Endothelial cell of umbilical vein (primary cell): Measurements from ENCODE around the gene ZIM2. TPM values are rescaled to one million over a fixed set of nuclear protein-coding genes. Genes with fewer than 3 reads are reported as not detected.

Experiments
- BruUV-seq: library from RNA; stranded (reverse); fragments of 400-500 nt; replicated peaks from 2 replicates; lab custom pipeline; 2021; lab: Mats Ljungman, UMichigan
- CTCF ChIA-PET: fragments of 300-600, 350-600 bp; sonication (Branson Sonifier 250); formaldehyde crosslinking; loops from one replicate; lab custom pipeline; 2021; ENCODE audit warnings: antibody characterized with exemption, inconsistent platforms; lab: Charles Lee
- POLR2A ChIA-PET: fragments of 300-600, 350-600 bp; sonication (Branson Sonifier 250); formaldehyde crosslinking; loops from one replicate; lab custom pipeline; 2021; ENCODE audit warnings: antibody characterized with exemption, inconsistent platforms; lab: Charles Lee
- DNase-seq: peaks from one replicate; pipeline ENCODE4 v3.0.0-alpha.2; 2011; ENCODE audit warnings: low read depth, low spot score
- FAIRE-seq: peaks from 2 replicates; lab custom pipeline; 2011; peaks lifted over from hg19 to GRCh38; lab: Jason Lieb, UNC
- H2AFZ ChIP-seq: 2 replicates; pipeline ENCODE4 v1.6.0; 2012; ENCODE audit warnings: low read depth, low read length, control low read depth, inconsistent platforms
- H3K27ac ChIP-seq: 2 replicates; pipeline ENCODE4 v1.5.1; 2011; ENCODE audit warnings: low read depth, mild to moderate bottlenecking, control low read depth, low read length, moderate library complexity; ENCODE audit not compliant: insufficient read depth
- H3K27me3 ChIP-seq, 2 experiments: 2 replicates each; pipeline versions ENCODE4 v1.6.0 to v1.6.1; 2011; ENCODE audit warnings: low read length in 2 of 2, mixed read lengths in 1 of 2; ENCODE audit not compliant: control insufficient read depth in 2 of 2, insufficient read depth in 2 of 2
- H3K36me3 ChIP-seq, 2 experiments: 2 replicates in 1 of 2; 3 replicates in 1 of 2; pipeline ENCODE4 v1.5.1; 2011; ENCODE audit warnings: low read length in 2 of 2, mild to moderate bottlenecking in 1 of 2, moderate library complexity in 1 of 2; ENCODE audit not compliant: control insufficient read depth in 2 of 2, insufficient read depth in 2 of 2; ENCODE audit errors: extremely low read depth in 1 of 2
- H3K4me1 ChIP-seq: 3 replicates; pipeline ENCODE4 v1.5.1; 2011; ENCODE audit warnings: mild to moderate bottlenecking, low read length; ENCODE audit not compliant: control insufficient read depth, insufficient read depth; ENCODE audit errors: extremely low read depth
- H3K4me2 ChIP-seq: 2 replicates; pipeline ENCODE4 v1.6.1; 2011; ENCODE audit warnings: low read length, control low read depth, mixed read lengths; ENCODE audit not compliant: insufficient read depth
- H3K4me3 ChIP-seq, 3 experiments: fragments of 200-600 bp in 1 of 3; sonication (generic), shearing (Covaris generic) in 1 of 3; replicated peaks in 1 of 3; 2 replicates each; pipeline ENCODE4 v1.5.1; 2011 to 2016; ENCODE audit warnings: control low read depth in 3 of 3, low read length in 3 of 3, mild to moderate bottlenecking in 2 of 3, inconsistent platforms in 1 of 3, low read depth in 1 of 3, moderate library complexity in 1 of 3; ENCODE audit not compliant: insufficient read depth in 1 of 3
- H3K79me2 ChIP-seq: 2 replicates; pipeline ENCODE4 v1.6.0; 2012; ENCODE audit warnings: low read length, inconsistent platforms; ENCODE audit not compliant: control insufficient read depth, insufficient read depth
- H3K9ac ChIP-seq: replicated peaks from 2 replicates; pipeline ENCODE3; 2011; ENCODE audit warnings: low read length, control low read depth; ENCODE audit not compliant: insufficient read depth; ENCODE audit errors: extremely low read depth
- H3K9me1 ChIP-seq: replicated peaks from 3 replicates; pipeline ENCODE4 v1.6.0; 2011; ENCODE audit warnings: mild to moderate bottlenecking, low read length; ENCODE audit not compliant: control insufficient read depth, insufficient read depth; ENCODE audit errors: extremely low read depth
- H3K9me3 ChIP-seq: replicated peaks from 2 replicates; pipeline ENCODE4 v1.5.1; 2012; ENCODE audit warnings: low read length, inconsistent platforms; ENCODE audit not compliant: control insufficient read depth, insufficient read depth
- H4K20me1 ChIP-seq: replicated peaks from 2 replicates; pipeline ENCODE3; 2011; ENCODE audit warnings: mild to moderate bottlenecking, low read length; ENCODE audit not compliant: control insufficient read depth, insufficient read depth; ENCODE audit errors: extremely low read depth
- EZH2 ChIP-seq: IDR thresholded peaks from 2 replicates; pipeline ENCODE4 v1.6.1; 2012; ENCODE audit warnings: borderline replicate concordance, low read depth, mild to moderate bottlenecking, moderate library complexity, low read length, inconsistent platforms; ENCODE audit not compliant: severe bottlenecking
- FOS ChIP-seq: IDR thresholded peaks from 2 replicates; pipeline ENCODE4 v1.6.1; 2011; ENCODE audit warnings: mild to moderate bottlenecking, low read length, moderate library complexity, borderline replicate concordance; ENCODE audit not compliant: insufficient read depth
- GATA2 ChIP-seq: IDR thresholded peaks from 2 replicates; pipeline ENCODE4 v1.7.0; 2011; ENCODE audit warnings: low read depth, mild to moderate bottlenecking, moderate library complexity, mixed read lengths, low read length; ENCODE audit not compliant: insufficient read length, insufficient read depth
- JUN ChIP-seq: IDR thresholded peaks from 2 replicates; pipeline ENCODE4 v1.6.1; 2011; ENCODE audit warnings: borderline replicate concordance, low read depth; ENCODE audit not compliant: insufficient read length, insufficient read depth
- MYC ChIP-seq: IDR thresholded peaks from one replicate; pipeline ENCODE4 v1.6.1; 2011; ENCODE audit warnings: mild to moderate bottlenecking, low read depth, low read length
- POLR2A ChIP-seq: IDR thresholded peaks from 2 replicates; pipeline ENCODE4 v1.6.1; 2012; ENCODE audit warnings: low read depth, mild to moderate bottlenecking, control low read depth, low read length
- POLR2AphosphoS5 ChIP-seq: IDR thresholded peaks from 2 replicates; pipeline ENCODE4 v1.6.1; 2012; ENCODE audit warnings: low read depth, mild to moderate bottlenecking, control low read depth, low read length, moderate library complexity; ENCODE audit not compliant: insufficient read depth
- dilution Hi-C: fragments of 300-500 bp; cut with MboI; formaldehyde crosslinking; loops from one replicate; pipeline ENCODE4 v1.15.0; 2019; ENCODE audit warnings: low sequenced_read_pairs; ENCODE audit not compliant: extremely low pct_ligation_motif_present
- intact Hi-C: fragments of 100-400 bp; cut with micrococcal nuclease; formaldehyde crosslinking; loops from one replicate; pipeline ENCODE4 v1.10.0; 2022
- polyA plus RNA-seq, 4 experiments: library from polyadenylated mRNA; depleted of rRNA in 3 of 4; stranded (reverse) in 3 of 4; unstranded in 1 of 4; fragments of >200 nt; gene quantifications; 2 replicates each; pipeline versions ENCODE4 v1.2.1 to v1.2.3, GENCODE V29; 2011 to 2012; ENCODE audit warnings: missing spikeins in 1 of 4
- total RNA-seq: library from RNA; stranded (reverse); gene quantifications from 2 replicates; pipeline ENCODE4 v1.2.3, GENCODE V29; 2021
- TF ChIP-seq, protein P1 (sequence below), 2 donors: IDR thresholded peaks; 1 replicate in 1 of 2; 2 replicates in 1 of 2; pipeline ENCODE4 v1.5.1; 2011; ENCODE audit warnings: low read length in 2 of 2, mild to moderate bottlenecking in 2 of 2, moderate library complexity in 2 of 2, control low read depth in 1 of 2, inconsistent platforms in 1 of 2, low read depth in 1 of 2; ENCODE audit not compliant: insufficient read depth in 1 of 2; ENCODE audit errors: extremely low read depth in 1 of 2
- TF ChIP-seq, protein P2 (sequence below): IDR thresholded peaks from 2 replicates; pipeline ENCODE4 v1.6.1; 2011; ENCODE audit not compliant: insufficient read depth, insufficient read length

Gene ZIM2
- total and polyA plus RNA-seq, 2 donors (not counting 3 experiments of a cell fraction or from before 2014, with no cell fraction given) = not detected

DNA sequence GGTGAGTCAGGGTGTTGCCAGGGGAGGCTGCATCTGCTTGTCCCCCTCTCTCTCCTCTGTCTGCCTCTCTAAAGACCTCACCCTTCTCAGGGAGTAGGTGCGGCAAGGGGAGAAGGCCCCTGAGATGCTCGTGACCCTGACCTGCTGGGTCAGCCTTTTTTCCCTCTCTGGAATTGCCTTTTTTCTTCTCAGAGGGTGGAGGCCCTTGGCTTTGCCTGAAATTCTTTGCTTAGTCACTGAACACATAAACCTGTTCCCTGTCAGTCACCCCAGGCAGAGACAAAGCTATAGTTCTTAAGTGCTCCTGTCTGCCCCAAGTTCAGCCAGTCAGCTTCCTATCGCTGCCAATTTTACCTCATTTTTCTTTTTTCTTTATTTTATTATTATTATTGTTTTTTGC, 35.2 kb upstream of the ZIM2 start:
- no peak for DNase-seq
- no peak for FAIRE-seq
- H3K36me3 ChIP-seq = no peaks in the 10 kb centered on the region
- no peaks in the 10 kb centered on the region for H3K4me1 ChIP-seq
- ChIA-PET CTCF (no interaction called here), POLR2A (no interaction called here)
- no peak overlapping the region for H3K4me2 ChIP-seq
- dilution Hi-C loops = no loop called here
- H2AFZ ChIP-seq = no peak overlapping the region
- H3K9me3 ChIP-seq = peaks cover 8% of the 10 kb centered on the region
- no peak for TF ChIP-seq FOS
- TF ChIP-seq POLR2A = no peak
- TF ChIP-seq, protein P1, sequence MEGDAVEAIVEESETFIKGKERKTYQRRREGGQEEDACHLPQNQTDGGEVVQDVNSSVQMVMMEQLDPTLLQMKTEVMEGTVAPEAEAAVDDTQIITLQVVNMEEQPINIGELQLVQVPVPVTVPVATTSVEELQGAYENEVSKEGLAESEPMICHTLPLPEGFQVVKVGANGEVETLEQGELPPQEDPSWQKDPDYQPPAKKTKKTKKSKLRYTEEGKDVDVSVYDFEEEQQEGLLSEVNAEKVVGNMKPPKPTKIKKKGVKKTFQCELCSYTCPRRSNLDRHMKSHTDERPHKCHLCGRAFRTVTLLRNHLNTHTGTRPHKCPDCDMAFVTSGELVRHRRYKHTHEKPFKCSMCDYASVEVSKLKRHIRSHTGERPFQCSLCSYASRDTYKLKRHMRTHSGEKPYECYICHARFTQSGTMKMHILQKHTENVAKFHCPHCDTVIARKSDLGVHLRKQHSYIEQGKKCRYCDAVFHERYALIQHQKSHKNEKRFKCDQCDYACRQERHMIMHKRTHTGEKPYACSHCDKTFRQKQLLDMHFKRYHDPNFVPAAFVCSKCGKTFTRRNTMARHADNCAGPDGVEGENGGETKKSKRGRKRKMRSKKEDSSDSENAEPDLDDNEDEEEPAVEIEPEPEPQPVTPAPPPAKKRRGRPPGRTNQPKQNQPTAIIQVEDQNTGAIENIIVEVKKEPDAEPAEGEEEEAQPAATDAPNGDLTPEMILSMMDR (IDR thresholded peaks at IDR 0.05; ENCODE audit: extremely low read depth in 1 of 2, insufficient read depth in 1 of 2, low read depth in 1 of 2, low read length in 2 of 2) = no peak
- no peak for TF ChIP-seq JUN
- no peak for TF ChIP-seq MYC
- TF ChIP-seq POLR2AphosphoS5 = no peak
- TF ChIP-seq EZH2 = no peak
- TF ChIP-seq, protein P2, sequence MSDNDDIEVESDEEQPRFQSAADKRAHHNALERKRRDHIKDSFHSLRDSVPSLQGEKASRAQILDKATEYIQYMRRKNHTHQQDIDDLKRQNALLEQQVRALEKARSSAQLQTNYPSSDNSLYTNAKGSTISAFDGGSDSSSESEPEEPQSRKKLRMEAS = no peak
- TF ChIP-seq GATA2 = no peak
- H3K27ac ChIP-seq = no peak overlapping the region
- no peaks in the 10 kb centered on the region for H4K20me1 ChIP-seq
- H3K79me2 ChIP-seq = no peaks in the 10 kb centered on the region
- BruUV-seq = no TSS peak
- no peaks in the 10 kb centered on the region for H3K9me1 ChIP-seq
- no peak overlapping the region for H3K9ac ChIP-seq
- no peak overlapping the region for H3K4me3 ChIP-seq
- H3K27me3 ChIP-seq = no peaks in the 10 kb centered on the region
- intact Hi-C loops = no loop called here
